Measurements from ENCODE around the gene CASZ1.

CASZ1 gene

GRCh38 chr1:10796029-10796944 is at the start of gene CASZ1:
Gene CASZ1, minus strand, starts transcription at chr1:10796646. Its CDS starts 102,757 bp downstream, at chr1:10693889.
- no peak for DNase-seq

- DNase-seq: no peak
Measured at GRCh38 chr1:10843697-10844096, 47.3 kb upstream of the CASZ1 start.

- DNase-seq: no peak
Measured at GRCh38 chr1:10841118-10841517, 44.7 kb upstream of the CASZ1 start.

- no peak for DNase-seq
Measured at GRCh38 chr1:10839188-10839770, 42.8 kb upstream of the CASZ1 start.

- DNase-seq: no peak
Measured at GRCh38 chr1:10838541-10838940, 42.1 kb upstream of the CASZ1 start.

GRCh38 chr1:10836726-10837125 is 40.3 kb upstream of the CASZ1 start:
- no peak for DNase-seq

- DNase-seq: no peak
Measured at GRCh38 chr1:10835822-10836421, 39.5 kb upstream of the CASZ1 start.

- no peak for DNase-seq
Measured at GRCh38 chr1:10835421-10835820, 39.0 kb upstream of the CASZ1 start.

GRCh38 chr1:10834770-10835412 is 38.4 kb upstream of the CASZ1 start:
- no peak for DNase-seq

GRCh38 chr1:10833630-10834557 is 37.4 kb upstream of the CASZ1 start:
- no peak for DNase-seq

- DNase-seq: no peak
Measured at GRCh38 chr1:10832703-10833102, 36.3 kb upstream of the CASZ1 start.

- no peak for DNase-seq
Measured at GRCh38 chr1:10830961-10831668, 34.7 kb upstream of the CASZ1 start.

GRCh38 chr1:10829965-10830515 is 33.6 kb upstream of the CASZ1 start:
- no peak for DNase-seq

GRCh38 chr1:10829067-10829818 is 32.8 kb upstream of the CASZ1 start:
- no peak for DNase-seq

- DNase-seq: no peak
Measured at GRCh38 chr1:10827377-10828333, 31.2 kb upstream of the CASZ1 start.

- DNase-seq: no peak
Measured at GRCh38 chr1:10825592-10825991, 29.1 kb upstream of the CASZ1 start.

GRCh38 chr1:10824821-10825540 is 28.5 kb upstream of the CASZ1 start:
- no peak for DNase-seq

- DNase-seq: no peak
Measured at GRCh38 chr1:10823000-10823401, 26.6 kb upstream of the CASZ1 start.

GRCh38 chr1:10821388-10821787 is 24.9 kb upstream of the CASZ1 start:
- no peak for DNase-seq
